DOHH2 (cell line): ENCODE measurements around the gene HERC4.

Source experiments
- EZH2phosphoT487 ChIP-seq: fragments of 200-600 bp; sonication (generic); IDR thresholded peaks from 2 replicates; pipeline ENCODE4 v1.6.1; 2017; ENCODE audit warnings: borderline replicate concordance, mild to moderate bottlenecking, antibody characterized with exemption, low read length, moderate library complexity, mixed read lengths
- TF ChIP-seq, protein P1 (sequence below): fragments of 200-600 bp; sonication (generic); IDR thresholded peaks from one replicate; pipeline ENCODE4 v1.5.1; 2014; ENCODE audit warnings: antibody characterized with exemption, mild to moderate bottlenecking, low read depth, low read length; ENCODE audit not compliant: poor library complexity, severe bottlenecking

DNA sequence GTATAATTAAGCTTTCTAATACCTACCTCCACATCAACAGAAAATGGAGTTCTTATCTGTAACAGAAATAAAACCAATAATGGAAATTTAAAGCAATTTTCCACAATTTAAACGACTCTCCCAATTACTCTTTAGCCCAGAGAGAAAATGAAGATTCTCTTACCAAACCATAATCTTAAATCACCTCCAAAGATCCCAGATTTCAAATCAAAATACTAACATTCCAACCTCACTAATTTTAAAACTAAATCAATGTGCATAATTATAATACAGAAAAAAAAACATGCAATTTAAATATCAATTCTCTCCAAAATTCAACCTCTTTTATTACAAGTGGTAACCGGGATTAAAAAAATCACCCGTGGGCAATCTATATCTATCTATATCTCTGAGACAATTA is 1.5 kb downstream of the HERC4 start:
- no peak for TF ChIP-seq EZH2phosphoT487
- TF ChIP-seq, protein P1, sequence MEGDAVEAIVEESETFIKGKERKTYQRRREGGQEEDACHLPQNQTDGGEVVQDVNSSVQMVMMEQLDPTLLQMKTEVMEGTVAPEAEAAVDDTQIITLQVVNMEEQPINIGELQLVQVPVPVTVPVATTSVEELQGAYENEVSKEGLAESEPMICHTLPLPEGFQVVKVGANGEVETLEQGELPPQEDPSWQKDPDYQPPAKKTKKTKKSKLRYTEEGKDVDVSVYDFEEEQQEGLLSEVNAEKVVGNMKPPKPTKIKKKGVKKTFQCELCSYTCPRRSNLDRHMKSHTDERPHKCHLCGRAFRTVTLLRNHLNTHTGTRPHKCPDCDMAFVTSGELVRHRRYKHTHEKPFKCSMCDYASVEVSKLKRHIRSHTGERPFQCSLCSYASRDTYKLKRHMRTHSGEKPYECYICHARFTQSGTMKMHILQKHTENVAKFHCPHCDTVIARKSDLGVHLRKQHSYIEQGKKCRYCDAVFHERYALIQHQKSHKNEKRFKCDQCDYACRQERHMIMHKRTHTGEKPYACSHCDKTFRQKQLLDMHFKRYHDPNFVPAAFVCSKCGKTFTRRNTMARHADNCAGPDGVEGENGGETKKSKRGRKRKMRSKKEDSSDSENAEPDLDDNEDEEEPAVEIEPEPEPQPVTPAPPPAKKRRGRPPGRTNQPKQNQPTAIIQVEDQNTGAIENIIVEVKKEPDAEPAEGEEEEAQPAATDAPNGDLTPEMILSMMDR: no peak
